OCI-LY7 (cell line): Measurements from ENCODE around the gene FAM107A.

ENCODE experiments used
- CTCF ChIP-seq: fragments of 200-600 bp; sonication (generic); conservative IDR thresholded peaks from 2 replicates; pipeline ENCODE4 v1.5.1; 2014; ENCODE audit warnings: mild to moderate bottlenecking, antibody characterized with exemption, low read length, moderate library complexity, mixed read lengths
- EZH2phosphoT487 ChIP-seq: fragments of 200-600 bp; sonication (generic); IDR thresholded peaks from 2 replicates; pipeline ENCODE4 v1.6.1; 2018; ENCODE audit warnings: low read depth, borderline replicate concordance, mild to moderate bottlenecking, mixed run types, antibody characterized with exemption, low read length, moderate library complexity, mixed read lengths

- no peak for TF ChIP-seq CTCF
- no peak for TF ChIP-seq EZH2phosphoT487
These were observed 17.6 kb downstream of the FAM107A start for GRCh38 chr3:58559586-58559985.
